SK-N-SH (cell line): ENCODE data around the gene PET100.

Experiments used
- FOXM1 ChIP-seq: IDR thresholded peaks from 2 replicates; pipeline ENCODE4 v1.4.0; 2012; ENCODE audit warnings: low read depth, mild to moderate bottlenecking
- JUND ChIP-seq: IDR thresholded peaks from 2 replicates; pipeline ENCODE4 v1.4.0; 2012
- POLR2AphosphoS5 ChIP-seq: IDR thresholded peaks from 2 replicates; pipeline ENCODE4 v1.6.1; 2012; ENCODE audit warnings: low read depth, low read length
- RAD21 ChIP-seq: IDR thresholded peaks from 2 replicates; pipeline ENCODE4 v1.6.1; 2012; ENCODE audit warnings: mild to moderate bottlenecking, low read length
- RCOR1 ChIP-seq: fragments of 150-350 bp; IDR thresholded peaks from 2 replicates; pipeline ENCODE4 v1.6.1; 2017; ENCODE audit warnings: antibody characterized with exemption, low read length
- REST ChIP-seq: IDR thresholded peaks from 2 replicates; pipeline ENCODE4 v1.6.1; 2012; ENCODE audit warnings: mild to moderate bottlenecking, low read depth, low read length, moderate library complexity
- SMC3 ChIP-seq: IDR thresholded peaks from 2 replicates; pipeline ENCODE4 v1.6.1; 2012; ENCODE audit warnings: low read depth, low read length, improper control_type of control experiment
- TEAD4 ChIP-seq: IDR thresholded peaks from 2 replicates; pipeline ENCODE4 v1.4.0; 2012; ENCODE audit warnings: mild to moderate bottlenecking, borderline replicate concordance; ENCODE audit not compliant: insufficient read depth
- YY1 ChIP-seq: IDR thresholded peaks from 2 replicates; pipeline ENCODE4 v1.4.0; 2012; ENCODE audit warnings: low read depth, mild to moderate bottlenecking
- TF ChIP-seq, protein P1 (sequence below): fragments of 200-600 bp; sonication (generic); IDR thresholded peaks from 2 replicates; pipeline ENCODE4 v1.6.1; 2017; ENCODE audit warnings: antibody characterized with exemption, mild to moderate bottlenecking, moderate library complexity
- TF ChIP-seq, protein P2 (sequence below): fragments of 150-350 bp; IDR thresholded peaks from 2 replicates; pipeline ENCODE4 v1.6.1; 2016; ENCODE audit warnings: mild to moderate bottlenecking, low read depth, low read length

DNA sequence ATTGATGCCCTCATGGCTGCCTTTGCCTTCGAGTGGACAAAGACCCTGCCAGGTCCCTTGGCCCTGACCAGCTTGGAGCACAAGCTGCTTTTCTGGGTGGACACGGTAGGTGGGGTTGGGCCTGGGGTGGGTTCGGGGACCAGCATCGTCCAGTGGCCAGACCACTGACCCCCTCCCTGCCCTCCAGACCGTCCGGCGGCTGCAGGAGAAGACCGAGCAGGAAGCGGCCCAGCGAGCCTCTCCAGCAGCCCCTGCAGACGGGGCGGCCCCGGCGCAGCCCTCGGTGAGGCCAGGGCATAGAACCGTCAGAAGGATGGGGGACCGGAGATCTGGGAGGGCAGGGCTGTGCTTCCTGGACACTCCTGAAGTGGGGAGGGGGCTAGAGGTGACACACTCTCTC lies 23.3 kb upstream of the PET100 start:
- no peak for TF ChIP-seq JUND
- TF ChIP-seq, protein P1, sequence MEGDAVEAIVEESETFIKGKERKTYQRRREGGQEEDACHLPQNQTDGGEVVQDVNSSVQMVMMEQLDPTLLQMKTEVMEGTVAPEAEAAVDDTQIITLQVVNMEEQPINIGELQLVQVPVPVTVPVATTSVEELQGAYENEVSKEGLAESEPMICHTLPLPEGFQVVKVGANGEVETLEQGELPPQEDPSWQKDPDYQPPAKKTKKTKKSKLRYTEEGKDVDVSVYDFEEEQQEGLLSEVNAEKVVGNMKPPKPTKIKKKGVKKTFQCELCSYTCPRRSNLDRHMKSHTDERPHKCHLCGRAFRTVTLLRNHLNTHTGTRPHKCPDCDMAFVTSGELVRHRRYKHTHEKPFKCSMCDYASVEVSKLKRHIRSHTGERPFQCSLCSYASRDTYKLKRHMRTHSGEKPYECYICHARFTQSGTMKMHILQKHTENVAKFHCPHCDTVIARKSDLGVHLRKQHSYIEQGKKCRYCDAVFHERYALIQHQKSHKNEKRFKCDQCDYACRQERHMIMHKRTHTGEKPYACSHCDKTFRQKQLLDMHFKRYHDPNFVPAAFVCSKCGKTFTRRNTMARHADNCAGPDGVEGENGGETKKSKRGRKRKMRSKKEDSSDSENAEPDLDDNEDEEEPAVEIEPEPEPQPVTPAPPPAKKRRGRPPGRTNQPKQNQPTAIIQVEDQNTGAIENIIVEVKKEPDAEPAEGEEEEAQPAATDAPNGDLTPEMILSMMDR, result no peak
- no peak for TF ChIP-seq POLR2AphosphoS5
- no peak for TF ChIP-seq REST
- no peak for TF ChIP-seq FOXM1
- no peak for TF ChIP-seq YY1
- TF ChIP-seq RAD21, result no peak
- TF ChIP-seq TEAD4, result no peak
- TF ChIP-seq SMC3, result no peak
- TF ChIP-seq, protein P2, sequence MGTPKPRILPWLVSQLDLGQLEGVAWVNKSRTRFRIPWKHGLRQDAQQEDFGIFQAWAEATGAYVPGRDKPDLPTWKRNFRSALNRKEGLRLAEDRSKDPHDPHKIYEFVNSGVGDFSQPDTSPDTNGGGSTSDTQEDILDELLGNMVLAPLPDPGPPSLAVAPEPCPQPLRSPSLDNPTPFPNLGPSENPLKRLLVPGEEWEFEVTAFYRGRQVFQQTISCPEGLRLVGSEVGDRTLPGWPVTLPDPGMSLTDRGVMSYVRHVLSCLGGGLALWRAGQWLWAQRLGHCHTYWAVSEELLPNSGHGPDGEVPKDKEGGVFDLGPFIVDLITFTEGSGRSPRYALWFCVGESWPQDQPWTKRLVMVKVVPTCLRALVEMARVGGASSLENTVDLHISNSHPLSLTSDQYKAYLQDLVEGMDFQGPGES, result no peak
- TF ChIP-seq RCOR1, result no peak
